ENCODE data around the gene AMER3.

The AMER3 gene

DNA sequence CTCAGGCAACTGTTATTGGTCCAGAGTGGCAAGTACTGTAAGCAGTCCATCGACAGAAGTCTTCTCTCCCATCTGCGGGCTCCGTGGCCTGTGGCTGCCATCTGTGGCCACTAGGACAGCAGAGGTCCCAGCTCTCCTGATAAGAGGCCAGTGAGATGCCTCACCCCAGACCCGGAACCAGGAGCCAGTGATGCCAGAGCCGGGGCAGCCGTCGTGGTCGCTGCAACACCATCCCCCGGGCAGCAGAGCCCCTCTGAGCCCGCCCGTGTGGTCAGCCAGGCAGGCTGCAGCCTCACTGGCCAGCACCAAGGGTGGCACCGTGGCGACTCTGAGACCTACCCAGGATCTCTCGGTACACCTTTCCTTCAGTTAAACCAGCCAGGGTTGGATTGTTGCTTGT, 17.7 kb upstream of the AMER3 start:
- no peak for TF ChIP-seq GATA1 (IDR thresholded peaks at IDR 0.05; ENCODE audit: low read depth, low read length)
- TF ChIP-seq POLR2A (IDR thresholded peaks at IDR 0.05; ENCODE audit: low read length), result no peak
- no peak for DNase-seq

- no peak for DNase-seq
- TF ChIP-seq POLR2A (IDR thresholded peaks at IDR 0.05; ENCODE audit: low read length) (no peak), GATA1 (IDR thresholded peaks at IDR 0.05; ENCODE audit: low read depth, low read length) (no peak)
Measured at GRCh38 chr2:130740671-130741070, 14.7 kb upstream of the AMER3 start.

GRCh38 chr2:130743278-130743677, 12.1 kb upstream of the AMER3 start:
- DNase-seq, result no peak
- no peak for TF ChIP-seq POLR2A (IDR thresholded peaks at IDR 0.05; ENCODE audit: low read length)

- no peak for DNase-seq
- TF ChIP-seq POLR2A (IDR thresholded peaks at IDR 0.05; ENCODE audit: low read length), result no peak
- TF ChIP-seq GATA1 (IDR thresholded peaks at IDR 0.05; ENCODE audit: low read depth, low read length), result no peak
Measured at GRCh38 chr2:130744287-130745117, 10.8 kb upstream of the AMER3 start.

DNA sequence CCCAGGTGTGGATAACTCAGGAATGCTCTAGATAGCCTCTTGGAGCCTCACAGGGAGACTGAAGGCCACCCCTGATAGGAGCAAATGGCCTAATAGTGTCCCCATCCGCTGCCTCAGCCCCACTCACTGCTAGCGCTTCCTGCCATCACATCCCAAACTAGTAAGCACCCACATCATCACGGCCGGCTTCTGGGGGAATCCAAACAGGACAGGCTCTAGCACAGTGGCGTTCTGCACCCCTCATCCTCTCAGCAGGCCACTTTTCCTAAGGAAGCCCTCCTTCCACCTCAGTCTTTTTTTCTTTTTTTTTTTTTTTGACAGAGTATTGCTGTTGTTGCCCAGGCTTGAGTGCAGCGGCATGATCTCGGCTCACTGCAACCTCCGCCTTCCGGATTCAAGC, 6.3 kb upstream of the AMER3 start:
- DNase-seq, result no peak
- no peak for TF ChIP-seq POLR2A (IDR thresholded peaks at IDR 0.05; ENCODE audit: low read length)
- TF ChIP-seq GATA1 (IDR thresholded peaks at IDR 0.05; ENCODE audit: low read depth, low read length), result no peak

GRCh38 chr2:130749641-130750040, 5.7 kb upstream of the AMER3 start:
- TF ChIP-seq GATA1 (IDR thresholded peaks at IDR 0.05; ENCODE audit: low read depth, low read length), result no peak
- no peak for TF ChIP-seq POLR2A (IDR thresholded peaks at IDR 0.05; ENCODE audit: low read length)
- DNase-seq, result no peak

DNA sequence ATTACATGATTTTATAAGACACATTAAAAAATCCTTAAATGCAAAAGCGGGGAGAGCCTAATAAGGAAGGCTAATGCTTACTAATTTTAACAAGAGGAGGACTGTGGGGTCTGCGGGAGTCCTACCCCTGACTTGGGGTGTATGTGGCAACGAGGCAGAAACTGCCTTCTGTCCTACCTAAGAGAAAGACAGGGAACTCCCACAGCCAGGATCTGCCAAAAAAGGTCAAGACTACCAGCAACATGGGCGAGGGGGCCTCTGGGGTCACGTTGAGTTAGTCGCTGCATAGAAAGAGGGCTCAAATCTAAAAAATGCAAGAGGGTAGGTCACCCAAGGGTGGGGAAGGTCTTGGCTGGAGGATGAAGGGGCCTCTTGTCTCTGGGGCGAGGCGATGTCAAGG, 529 bp upstream of the AMER3 start:
- no peak for DNase-seq
- TF ChIP-seq GATA1 (IDR thresholded peaks at IDR 0.05; ENCODE audit: low read depth, low read length) (no peak), POLR2A (IDR thresholded peaks at IDR 0.05; ENCODE audit: low read length) (no peak)

GRCh38 chr2:130756053-130756873, 923 bp downstream of the AMER3 start:
- TF ChIP-seq POLR2A (IDR thresholded peaks at IDR 0.05; ENCODE audit: low read length) (no peak), GATA1 (IDR thresholded peaks at IDR 0.05; ENCODE audit: low read depth, low read length) (no peak)
- peak; percentile 19 to 31 for DNase-seq

DNA sequence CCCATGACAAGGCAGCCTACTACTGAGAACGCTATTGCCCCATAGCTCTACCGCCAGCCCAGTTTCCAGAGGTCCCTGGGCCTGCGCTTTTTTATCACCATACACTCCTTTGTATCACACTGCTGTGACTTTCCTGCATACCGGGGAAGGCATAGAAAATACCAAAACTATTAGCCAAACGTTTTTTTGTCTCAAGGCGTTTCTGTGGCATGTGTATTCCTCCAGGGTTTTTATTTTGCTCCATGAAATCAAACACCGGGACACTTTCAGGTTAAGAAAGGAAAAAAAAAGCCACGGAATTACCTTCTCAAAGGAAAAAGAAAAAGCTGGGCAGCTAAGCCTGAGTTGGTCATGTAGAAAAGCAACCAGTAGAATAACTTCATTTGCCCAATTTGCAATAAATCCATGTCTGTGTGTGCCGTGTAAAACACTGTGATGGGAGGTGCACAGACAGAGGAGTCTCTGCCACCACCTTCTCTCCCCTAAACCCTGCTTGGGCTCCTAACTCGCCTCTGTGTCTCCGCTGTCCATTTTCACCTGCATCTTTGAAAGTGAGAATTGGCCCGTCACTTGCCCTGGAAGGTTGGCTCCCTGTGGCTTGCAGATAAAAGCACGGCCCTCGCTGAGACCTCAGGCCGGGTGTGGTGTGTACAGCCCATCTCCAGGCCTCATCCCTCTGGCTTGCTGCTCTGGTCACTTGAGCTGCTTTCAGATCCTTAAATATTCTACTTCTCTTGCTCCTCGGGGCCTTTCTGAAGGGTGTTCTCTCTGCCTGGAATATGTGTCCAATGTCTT, 1.7 kb downstream of the AMER3 start:
- DNase-seq, result no peak
- no peak for TF ChIP-seq POLR2A (IDR thresholded peaks at IDR 0.05; ENCODE audit: low read length)
- no peak for TF ChIP-seq GATA1 (IDR thresholded peaks at IDR 0.05; ENCODE audit: low read depth, low read length)

DNA sequence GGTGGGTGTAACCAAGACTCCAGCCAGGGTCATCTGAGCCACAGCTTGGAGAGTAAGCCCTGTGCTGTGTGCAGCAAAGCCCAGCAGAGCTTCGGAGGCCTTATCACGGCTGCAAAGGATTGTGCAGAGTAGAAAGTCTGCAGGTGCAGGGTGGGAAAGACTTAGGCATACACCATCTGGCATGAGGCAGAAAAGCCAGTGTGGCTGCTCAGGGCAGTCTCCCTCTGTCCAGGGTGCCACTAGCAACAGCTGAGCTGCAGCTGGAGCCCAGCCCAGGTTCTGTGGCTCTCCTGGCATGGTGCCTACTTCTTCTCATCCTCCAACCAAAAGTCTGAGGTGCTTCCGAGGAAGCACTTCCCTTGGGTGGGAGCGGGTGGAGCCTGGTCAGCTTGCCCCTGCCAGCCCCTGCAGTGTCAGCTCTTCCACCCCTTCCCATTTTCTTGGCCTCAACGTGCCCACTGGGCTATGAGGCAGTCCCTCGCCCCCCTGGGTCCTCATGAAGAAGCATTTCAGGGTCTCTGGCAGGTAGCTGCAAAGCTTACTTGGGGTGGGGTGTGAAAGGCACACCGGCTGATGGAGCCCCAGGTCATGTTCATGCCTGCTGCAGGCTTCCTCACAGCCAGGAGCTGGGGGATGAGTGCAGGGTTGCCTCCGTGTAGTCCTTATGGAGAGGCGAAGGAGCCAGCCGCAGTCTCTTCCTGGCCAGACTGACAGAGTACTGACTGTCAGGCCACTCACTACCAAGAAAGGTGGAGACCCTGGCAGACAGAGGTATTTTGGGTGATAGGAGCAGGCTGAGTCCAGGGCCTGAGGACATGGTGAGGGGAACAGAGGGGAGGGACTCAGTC, 4.8 kb downstream of the AMER3 start:
- no peak for DNase-seq
- TF ChIP-seq POLR2A (IDR thresholded peaks at IDR 0.05; ENCODE audit: low read length), result no peak

GRCh38 chr2:130760754-130761751, 5.7 kb downstream of the AMER3 start:
- TF ChIP-seq GATA1 (IDR thresholded peaks at IDR 0.05; ENCODE audit: low read depth, low read length) (no peak), POLR2A (IDR thresholded peaks at IDR 0.05; ENCODE audit: low read length) (no peak)
- DNase-seq, result no peak
